ENCODE results near the gene MGAT3.
"Not testable (repeated sequence)": the region's sequence is repeated elsewhere in the genome, so short reads cannot be mapped to it uniquely, and the experiment has no call there.

DNA sequence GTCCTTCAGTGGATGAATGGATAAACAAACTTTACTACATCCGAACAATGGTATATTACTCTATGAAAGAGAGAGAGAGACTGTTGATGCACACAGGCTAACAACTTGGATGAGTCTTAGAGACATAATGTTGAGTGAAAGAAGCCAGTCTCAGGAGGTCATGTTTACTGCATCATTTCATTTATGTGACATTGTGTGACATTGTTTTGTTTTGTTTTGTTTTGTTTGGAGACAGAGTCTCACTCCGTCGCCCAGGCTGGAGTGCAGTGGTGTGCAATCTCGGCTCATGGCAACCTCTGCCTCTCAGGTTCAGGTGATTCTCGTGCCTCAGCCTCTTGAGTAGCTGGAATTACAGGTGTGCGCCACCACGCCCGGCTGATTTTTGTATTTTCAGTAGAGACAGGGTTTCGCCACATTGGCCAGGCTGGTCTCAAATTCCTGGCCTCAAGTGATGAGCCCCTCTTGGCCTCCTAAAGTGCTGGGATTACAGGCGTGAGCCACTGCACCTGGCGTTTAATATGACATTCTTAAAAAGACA, 44.9 kb upstream of the MGAT3 start:
- TF ChIP-seq, protein P1, sequence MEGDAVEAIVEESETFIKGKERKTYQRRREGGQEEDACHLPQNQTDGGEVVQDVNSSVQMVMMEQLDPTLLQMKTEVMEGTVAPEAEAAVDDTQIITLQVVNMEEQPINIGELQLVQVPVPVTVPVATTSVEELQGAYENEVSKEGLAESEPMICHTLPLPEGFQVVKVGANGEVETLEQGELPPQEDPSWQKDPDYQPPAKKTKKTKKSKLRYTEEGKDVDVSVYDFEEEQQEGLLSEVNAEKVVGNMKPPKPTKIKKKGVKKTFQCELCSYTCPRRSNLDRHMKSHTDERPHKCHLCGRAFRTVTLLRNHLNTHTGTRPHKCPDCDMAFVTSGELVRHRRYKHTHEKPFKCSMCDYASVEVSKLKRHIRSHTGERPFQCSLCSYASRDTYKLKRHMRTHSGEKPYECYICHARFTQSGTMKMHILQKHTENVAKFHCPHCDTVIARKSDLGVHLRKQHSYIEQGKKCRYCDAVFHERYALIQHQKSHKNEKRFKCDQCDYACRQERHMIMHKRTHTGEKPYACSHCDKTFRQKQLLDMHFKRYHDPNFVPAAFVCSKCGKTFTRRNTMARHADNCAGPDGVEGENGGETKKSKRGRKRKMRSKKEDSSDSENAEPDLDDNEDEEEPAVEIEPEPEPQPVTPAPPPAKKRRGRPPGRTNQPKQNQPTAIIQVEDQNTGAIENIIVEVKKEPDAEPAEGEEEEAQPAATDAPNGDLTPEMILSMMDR (IDR thresholded peaks at IDR 0.05; ENCODE audit: low read length): not testable (repeated sequence)
- not testable (repeated sequence) for TF ChIP-seq EZH2 (optimal IDR thresholded peaks at IDR 0.05; ENCODE audit: low read depth, low read length); EZH2phosphoT487 (IDR thresholded peaks at IDR 0.05; ENCODE audit: low read length)

Data from MM.1S (cell line).